Activated T-cell treated with anti-CD3 and anti-CD28 coated beads for 1 hour (primary cell): ENCODE results near the gene LRRC56.

ENCODE experiments used
- DNase-seq: peaks from one replicate; pipeline ENCODE4 v3.0.0-alpha.2; 2020; ENCODE audit warnings: low read depth

LRRC56 gene

GRCh38 chr11:536841-537621, at the start of gene LRRC56:
LRRC56 (plus strand) TSS chr11:537527; CDS start chr11:540685, 3,158 bp downstream.
- peak; percentile 83 for DNase-seq

GRCh38 chr11:487571-488021, 49.7 kb upstream of the LRRC56 start:
- DNase-seq, result no peak

GRCh38 chr11:488062-488461, 49.3 kb upstream of the LRRC56 start:
- no peak for DNase-seq

GRCh38 chr11:488579-488978, 48.7 kb upstream of the LRRC56 start:
- DNase-seq, result no peak

GRCh38 chr11:488992-489391, 48.3 kb upstream of the LRRC56 start:
- DNase-seq, result no peak

- no peak for DNase-seq
Observed at GRCh38 chr11:489610-490185, 47.6 kb upstream of the LRRC56 start.

- no peak for DNase-seq
Observed at GRCh38 chr11:490186-490929, 47.0 kb upstream of the LRRC56 start.

GRCh38 chr11:490930-491260, 46.4 kb upstream of the LRRC56 start:
- no peak for DNase-seq

GRCh38 chr11:491358-491757, 46.0 kb upstream of the LRRC56 start:
- DNase-seq, result no peak

- no peak for DNase-seq
Observed at GRCh38 chr11:492427-493226, 44.7 kb upstream of the LRRC56 start.

- no peak for DNase-seq
Observed at GRCh38 chr11:494761-495536, 42.4 kb upstream of the LRRC56 start.

- DNase-seq, result no peak
Observed at GRCh38 chr11:495537-495931, 41.8 kb upstream of the LRRC56 start.

- DNase-seq, result no peak
Observed at GRCh38 chr11:496834-497564, 40.3 kb upstream of the LRRC56 start.

- DNase-seq, result no peak
Observed at GRCh38 chr11:497565-498296, 39.6 kb upstream of the LRRC56 start.

GRCh38 chr11:498297-499181, 38.8 kb upstream of the LRRC56 start:
- DNase-seq, result no peak

- DNase-seq, result no peak
Observed at GRCh38 chr11:499201-500076, 37.9 kb upstream of the LRRC56 start.

- no peak for DNase-seq
Observed at GRCh38 chr11:501001-501682, 36.2 kb upstream of the LRRC56 start.
